HEK293 (cell line): ENCODE results near the gene TRMT1.

Experiments used
- CTCF ChIA-PET: fragments of 350-600 bp; formaldehyde crosslinking; extraction: SDS; loops from one replicate; lab custom pipeline; 2021; ENCODE audit warnings: antibody characterized with exemption; lab: Yijun Ruan, JAX
- POLR2A ChIA-PET: fragments of 300-600 bp; formaldehyde crosslinking; extraction: SDS; loops from one replicate; lab custom pipeline; 2020; ENCODE audit warnings: antibody characterized with exemption, inconsistent platforms; lab: Yijun Ruan, JAX
- H3K27ac ChIP-seq: fragments of 200-500 bp; sonication (Bioruptor generic); 2 replicates; pipeline ENCODE4 v1.5.1; 2014; ENCODE audit warnings: low read depth, low read length, control low read depth, inconsistent platforms; ENCODE audit errors: extremely low read depth
- H3K36me3 ChIP-seq, 2 experiments: fragments of 200-500 bp in 1 of 2; sonication (Bioruptor generic) in 1 of 2; 1 replicate in 1 of 2; 2 replicates in 1 of 2; pipeline ENCODE4 v1.5.1; 2014 to 2017; ENCODE audit warnings: inconsistent platforms in 2 of 2, low read length in 2 of 2; ENCODE audit not compliant: control insufficient read depth in 2 of 2, insufficient read depth in 1 of 2
- H3K4me1 ChIP-seq: fragments of 200-500 bp; sonication (Bioruptor generic); 2 replicates; pipeline ENCODE4 v1.5.1; 2014; ENCODE audit warnings: mild to moderate bottlenecking, low read length, inconsistent platforms; ENCODE audit not compliant: control insufficient read depth, insufficient read depth
- H3K4me3 ChIP-seq: 2 replicates; pipeline ENCODE4 v1.5.1; 2011; ENCODE audit warnings: low read depth, mild to moderate bottlenecking, control low read depth, low read length, moderate library complexity
- H3K9me3 ChIP-seq: fragments of 200-500 bp; sonication (Bioruptor generic); 2 replicates; pipeline ENCODE4 v1.5.1; 2014; ENCODE audit warnings: low read depth, low read length, inconsistent platforms; ENCODE audit not compliant: control insufficient read depth, insufficient read depth
- EGR2 ChIP-seq: fragments of 450-650 bp; formaldehyde crosslinking; IDR thresholded peaks from 2 replicates; pipeline ENCODE4 v1.5.1; 2016; ENCODE audit warnings: low read depth, missing biosample characterization, missing genetic modification characterization
- GLIS1 ChIP-seq: fragments of 450-650 bp; formaldehyde crosslinking; IDR thresholded peaks from 2 replicates; pipeline ENCODE4 v1.5.1; 2016; ENCODE audit warnings: missing biosample characterization, missing genetic modification characterization
- KLF8 ChIP-seq: fragments of 450-650 bp; formaldehyde crosslinking; IDR thresholded peaks from 2 replicates; pipeline ENCODE4 v1.5.1; 2016; ENCODE audit warnings: missing biosample characterization, missing genetic modification characterization
- KLF9 ChIP-seq: fragments of 450-650 bp; formaldehyde crosslinking; IDR thresholded peaks from 2 replicates; pipeline ENCODE4 v1.5.1; 2016; ENCODE audit warnings: missing biosample characterization, missing genetic modification characterization, low read depth
- ZFHX2 ChIP-seq: fragments of 450-650 bp; formaldehyde crosslinking; conservative IDR thresholded peaks from 2 replicates; pipeline ENCODE4 v1.5.1; 2016; ENCODE audit warnings: missing biosample characterization, missing genetic modification characterization
- ZIC2 ChIP-seq: fragments of 450-650 bp; formaldehyde crosslinking; IDR thresholded peaks from 2 replicates; pipeline ENCODE4 v1.5.1; 2016; ENCODE audit warnings: missing biosample characterization, missing genetic modification characterization
- ZNF10 ChIP-seq: fragments of 450-650 bp; formaldehyde crosslinking; IDR thresholded peaks from 2 replicates; pipeline ENCODE4 v1.5.1; 2017; ENCODE audit warnings: missing biosample characterization, missing genetic modification characterization
- ZNF335 ChIP-seq: fragments of 450-650 bp; formaldehyde crosslinking; conservative IDR thresholded peaks from 2 replicates; pipeline ENCODE4 v1.5.1; 2016; ENCODE audit warnings: missing biosample characterization, missing genetic modification characterization
- ZNF341 ChIP-seq: fragments of 450-650 bp; formaldehyde crosslinking; IDR thresholded peaks from 2 replicates; pipeline ENCODE4; 2016; ENCODE audit warnings: low read depth, missing biosample characterization, missing genetic modification characterization
- ZNF473 ChIP-seq: fragments of 450-650 bp; formaldehyde crosslinking; IDR thresholded peaks from 2 replicates; pipeline ENCODE4 v1.5.1; 2017; ENCODE audit warnings: missing biosample characterization, missing genetic modification characterization
- ZNF561 ChIP-seq: fragments of 450-650 bp; IDR thresholded peaks from 2 replicates; pipeline ENCODE4 v1.5.1; 2018; ENCODE audit warnings: missing biosample characterization, missing genetic modification characterization, borderline replicate concordance
- ZSCAN4 ChIP-seq: fragments of 450-650 bp; formaldehyde crosslinking; IDR thresholded peaks from 2 replicates; pipeline ENCODE4 v1.5.1; 2017; ENCODE audit warnings: missing biosample characterization, missing genetic modification characterization
- TF ChIP-seq, protein P1 (sequence below): fragments of 450-650 bp; formaldehyde crosslinking; IDR thresholded peaks from 2 replicates; pipeline ENCODE4 v1.5.1; 2016; ENCODE audit warnings: missing biosample characterization, missing genetic modification characterization, borderline replicate concordance
- TF ChIP-seq, protein P2 (sequence below): fragments of 450-650 bp; formaldehyde crosslinking; IDR thresholded peaks from 2 replicates; pipeline ENCODE4 v1.5.1; 2017; ENCODE audit warnings: missing biosample characterization, missing genetic modification characterization

TRMT1 gene

GRCh38 chr19:13069415-13070359 lies 46.9 kb downstream of the TRMT1 start:
- Histone ChIP-seq H3K4me1 (no peaks in the 10 kb centered on the region; the same call in 1 of the 2 replicates), H3K4me3 (no peak overlapping the region), H3K9me3 (no peaks in the 10 kb centered on the region), H3K36me3 (no peaks in the 10 kb centered on the region), H3K27ac (no peak overlapping the region)
- TF ChIP-seq ZNF10 (tag by site-specific recombination): no peak
- TF ChIP-seq ZNF473 (tag by site-specific recombination): no peak
- peak; percentile 83 for TF ChIP-seq EGR2
- 0 out of 2 replicates have a peak, but pooled peaks have one; percentile 21 for TF ChIP-seq ZNF335 (tag by site-specific recombination)
- peak; percentile 90 for TF ChIP-seq ZIC2 (tag by site-specific recombination)
- peak; percentile 86 for TF ChIP-seq ZFHX2 (tag by site-specific recombination)
- peak; percentile 78 for TF ChIP-seq GLIS1 (tag by site-specific recombination)
- TF ChIP-seq ZNF561 (tag by site-specific recombination): no peak
- TF ChIP-seq, protein P1, sequence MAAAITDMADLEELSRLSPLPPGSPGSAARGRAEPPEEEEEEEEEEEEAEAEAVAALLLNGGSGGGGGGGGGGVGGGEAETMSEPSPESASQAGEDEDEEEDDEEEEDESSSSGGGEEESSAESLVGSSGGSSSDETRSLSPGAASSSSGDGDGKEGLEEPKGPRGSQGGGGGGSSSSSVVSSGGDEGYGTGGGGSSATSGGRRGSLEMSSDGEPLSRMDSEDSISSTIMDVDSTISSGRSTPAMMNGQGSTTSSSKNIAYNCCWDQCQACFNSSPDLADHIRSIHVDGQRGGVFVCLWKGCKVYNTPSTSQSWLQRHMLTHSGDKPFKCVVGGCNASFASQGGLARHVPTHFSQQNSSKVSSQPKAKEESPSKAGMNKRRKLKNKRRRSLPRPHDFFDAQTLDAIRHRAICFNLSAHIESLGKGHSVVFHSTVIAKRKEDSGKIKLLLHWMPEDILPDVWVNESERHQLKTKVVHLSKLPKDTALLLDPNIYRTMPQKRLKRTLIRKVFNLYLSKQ (tag by site-specific recombination): no peak
- ChIA-PET POLR2A (interaction anchor here (0.6 to 1.5 kb wide), 2 partner anchors 8 to 177 kb away, joined by 3 to 9 read pairs; no protein-coding TSS in a partner anchor), CTCF (interaction anchor here (0.7 to 7.3 kb wide), 12 partner anchors 8 to 104 kb away, joined by 3 to 57 read pairs (median 4); no protein-coding TSS in a partner anchor)

GRCh38 chr19:13068085-13068846 lies 48.3 kb downstream of the TRMT1 start:
- no peaks in the 10 kb centered on the region for H3K9me3 ChIP-seq
- H3K4me3 ChIP-seq: no peak overlapping the region
- POLR2A ChIA-PET: interaction anchor here (1.4 kb wide), 1 partner anchor 23 kb away, joined by 3 read pairs; no protein-coding TSS in a partner anchor
- H3K27ac ChIP-seq: no peak overlapping the region
- H3K4me1 ChIP-seq: no peaks in the 10 kb centered on the region; the same call in 1 of the 2 replicates
- CTCF ChIA-PET: interaction anchor here (0.5 to 3.1 kb wide), 7 partner anchors 10 to 304 kb away, joined by 3 to 13 read pairs (median 4); no protein-coding TSS in a partner anchor
- TF ChIP-seq KLF9 (tag by site-specific recombination) (no peak), ZFHX2 (tag by site-specific recombination) (peak; percentile 18; the same call in 1 of the 2 replicates), ZNF341 (tag by site-specific recombination) (peak; percentile 59)
- TF ChIP-seq, protein P2, sequence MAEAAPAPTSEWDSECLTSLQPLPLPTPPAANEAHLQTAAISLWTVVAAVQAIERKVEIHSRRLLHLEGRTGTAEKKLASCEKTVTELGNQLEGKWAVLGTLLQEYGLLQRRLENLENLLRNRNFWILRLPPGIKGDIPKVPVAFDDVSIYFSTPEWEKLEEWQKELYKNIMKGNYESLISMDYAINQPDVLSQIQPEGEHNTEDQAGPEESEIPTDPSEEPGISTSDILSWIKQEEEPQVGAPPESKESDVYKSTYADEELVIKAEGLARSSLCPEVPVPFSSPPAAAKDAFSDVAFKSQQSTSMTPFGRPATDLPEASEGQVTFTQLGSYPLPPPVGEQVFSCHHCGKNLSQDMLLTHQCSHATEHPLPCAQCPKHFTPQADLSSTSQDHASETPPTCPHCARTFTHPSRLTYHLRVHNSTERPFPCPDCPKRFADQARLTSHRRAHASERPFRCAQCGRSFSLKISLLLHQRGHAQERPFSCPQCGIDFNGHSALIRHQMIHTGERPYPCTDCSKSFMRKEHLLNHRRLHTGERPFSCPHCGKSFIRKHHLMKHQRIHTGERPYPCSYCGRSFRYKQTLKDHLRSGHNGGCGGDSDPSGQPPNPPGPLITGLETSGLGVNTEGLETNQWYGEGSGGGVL (tag by site-specific recombination): peak; percentile 78
- H3K36me3 ChIP-seq: no peaks in the 10 kb centered on the region

- POLR2A ChIA-PET: interaction anchor here (1.4 kb wide), 1 partner anchor 24 kb away, joined by 3 read pairs; no protein-coding TSS in a partner anchor
- H3K4me3 ChIP-seq: no peak overlapping the region
- CTCF ChIA-PET: interaction anchor here (0.6 to 1.9 kb wide), 4 partner anchors 11 to 147 kb away, joined by 3 to 11 read pairs (median 6); no protein-coding TSS in a partner anchor
- H3K27ac ChIP-seq: no peak overlapping the region
- H3K9me3 ChIP-seq: no peaks in the 10 kb centered on the region
- H3K4me1 ChIP-seq: no peaks in the 10 kb centered on the region; the same call in 1 of the 2 replicates
- peak; percentile 96 for TF ChIP-seq ZSCAN4
- no peak for TF ChIP-seq KLF8 (tag by site-specific recombination)
- H3K36me3 ChIP-seq: no peaks in the 10 kb centered on the region
Measured at GRCh38 chr19:13066933-13067807, 49.4 kb downstream of the TRMT1 start.
